K562 (cell line): Measurements from ENCODE around the gene GLRX. TPM values are rescaled to one million over a fixed set of nuclear protein-coding genes. Genes with fewer than 3 reads are reported as not detected.

Experiments
- ARHGAP35 ChIP-seq: fragments of 450-650 bp; IDR thresholded peaks from 2 replicates; pipeline ENCODE4 v1.6.1; 2018; ENCODE audit not compliant: partially characterized antibody
- CGGBP1 ChIP-seq: fragments of 250-450 bp; sonication (Bioruptor Pico); IDR thresholded peaks from 2 replicates; pipeline ENCODE4 v1.9.0; 2021; ENCODE audit warnings: mild to moderate bottlenecking
- ELK1 ChIP-seq: sonication (generic); formaldehyde crosslinking; IDR thresholded peaks from 2 replicates; pipeline ENCODE4 v1.8.1; 2022; ENCODE audit warnings: missing genetic modification reagents
- FOXK1 ChIP-seq: sonication (generic); formaldehyde crosslinking; IDR thresholded peaks from 2 replicates; pipeline ENCODE4 v1.8.0; 2022; ENCODE audit warnings: missing genetic modification reagents, mild to moderate bottlenecking, borderline replicate concordance
- HDAC2 ChIP-seq: fragments of 450-650 bp; IDR thresholded peaks from 2 replicates; pipeline ENCODE4 v1.6.1; 2016; ENCODE audit warnings: mild to moderate bottlenecking
- KAT8 ChIP-seq: fragments of 450-650 bp; IDR thresholded peaks from 2 replicates; pipeline ENCODE4 v1.6.1; 2016; ENCODE audit warnings: low read depth, mild to moderate bottlenecking
- MNT ChIP-seq, 2 experiments: fragments of 450-650 bp; conservative IDR thresholded peaks; 2 replicates each; pipeline ENCODE4 v1.6.1; 2017; ENCODE audit warnings: mild to moderate bottlenecking in 2 of 2, moderate library complexity in 2 of 2
- NCOR1 ChIP-seq: fragments of 450-650 bp; IDR thresholded peaks from 2 replicates; pipeline ENCODE4 v1.6.1; 2016; ENCODE audit warnings: mild to moderate bottlenecking, moderate library complexity
- PHF8 ChIP-seq: fragments of 200-600 bp; sonication (generic); IDR thresholded peaks from 2 replicates; pipeline ENCODE4 v1.6.1; 2012; ENCODE audit warnings: mixed run types, mild to moderate bottlenecking, inconsistent platforms, low read length, moderate library complexity, borderline replicate concordance
- PHTF2 ChIP-seq: fragments of 250-450 bp; sonication (Bioruptor Pico); IDR thresholded peaks from 2 replicates; pipeline ENCODE4 v1.5.0; 2021; ENCODE audit warnings: mild to moderate bottlenecking
- PREB ChIP-seq: sonication (generic); formaldehyde crosslinking; IDR thresholded peaks from 2 replicates; pipeline ENCODE4 v1.8.1; 2023; ENCODE audit warnings: mild to moderate bottlenecking, missing genetic modification reagents
- SOX6 ChIP-seq: fragments of 450-650 bp; IDR thresholded peaks from 2 replicates; pipeline ENCODE4 v1.6.1; 2014; ENCODE audit warnings: mild to moderate bottlenecking
- USF1 ChIP-seq: sonication (generic); formaldehyde crosslinking; IDR thresholded peaks from 2 replicates; pipeline ENCODE4 v1.9.0; 2022; ENCODE audit warnings: mild to moderate bottlenecking, missing genetic modification reagents
- ZBTB5 ChIP-seq: fragments of 450-650 bp; IDR thresholded peaks from 2 replicates; pipeline ENCODE4 v1.6.1; 2017; ENCODE audit warnings: antibody characterized with exemption
- ZFP91 ChIP-seq: sonication (generic); formaldehyde crosslinking; IDR thresholded peaks from 2 replicates; pipeline ENCODE4 v1.8.0; 2022; ENCODE audit warnings: mild to moderate bottlenecking, missing genetic modification reagents
- ZKSCAN3 ChIP-seq: fragments of 250-450 bp; sonication (Bioruptor Pico); IDR thresholded peaks from 2 replicates; pipeline ENCODE4 v1.4.0; 2020
- ZNF583 ChIP-seq: fragments of 250-450 bp; sonication (Bioruptor Pico); IDR thresholded peaks from 2 replicates; pipeline ENCODE4 v1.4.0; 2020
- ZNF655 ChIP-seq: fragments of 250-450 bp; sonication (Bioruptor Pico); IDR thresholded peaks from 2 replicates; pipeline ENCODE4 v1.5.0; 2021
- polyA plus RNA-seq, 8 experiments: library from polyadenylated mRNA; depleted of rRNA in 4 of 8; stranded (reverse) in 5 of 8; unstranded in 3 of 8; fragments of >200 nt; fragmentation: Nextera tagmentation in 2 of 8; fragmentation: Illumina TruSeq in 1 of 8; extraction: Ambion mirVana in 2 of 8; extraction: Trizol in 1 of 8; gene quantifications; 2 replicates each; pipeline versions ENCODE4 v1.2.1 to v1.2.3, GENCODE V29; 2011 to 2014; ENCODE audit warnings: inconsistent platforms in 1 of 8, missing spikeins in 1 of 8
- total RNA-seq, 7 experiments: library from RNA; depleted of rRNA in 6 of 7; stranded (reverse); fragments of >200 nt in 6 of 7; fragmentation: Illumina TruSeq in 2 of 7; extraction: Trizol in 2 of 7; gene quantifications; 2 replicates each; pipeline versions ENCODE4 v1.2.1 to v1.2.3, GENCODE V29; 2011 to 2021; ENCODE audit warnings: low replicate concordance in 1 of 7

The GLRX gene
- total and polyA plus RNA-seq, 9 of the 15 experiments (the other 6 are each of a cell fraction or from before 2014, with no cell fraction given), result 2.3 to 11.2 (median 4.6) TPM

GRCh38 chr5:95822542-95823181 is at the start of gene GLRX (continued):
- TF ChIP-seq MNT (conservative IDR thresholded peaks at IDR 0.05) (peak in 1 of 2 experiments; percentile 14; a peak in 1 of 4 replicates), ZKSCAN3 (CRISPR knock-in tag) (no peak), PHTF2 (CRISPR knock-in tag) (no peak), NCOR1 (no peak), ARHGAP35 (no peak), CGGBP1 (CRISPR knock-in tag) (no peak), ELK1 (CRISPR knock-in tag) (no peak), ZBTB5 (no peak), HDAC2 (no peak), SOX6 (no peak), FOXK1 (CRISPR knock-in tag) (no peak), KAT8 (no peak), PREB (CRISPR knock-in tag) (no peak), PHF8 (peak; percentile 41; the same call in 1 of the 2 replicates), USF1 (no peak), ZFP91 (CRISPR knock-in tag) (peak; percentile 91), ZNF583 (CRISPR knock-in tag) (no peak), ZNF655 (CRISPR knock-in tag) (no peak)
